ENCODE data around the gene MTF1. TPM values are rescaled to one million over a fixed set of nuclear protein-coding genes. Genes with fewer than 3 reads are reported as not detected.
A peak's percentile ranks its signal among the peaks of the same experiment; 100 is the strongest.

Gene MTF1
- total RNA-seq, 1 experiment from 2014 or later, result 21.2 TPM

GRCh38 chr1:37778654-37779053 is 80.7 kb downstream of the MTF1 start:
- intact Hi-C loops (cut with micrococcal nuclease), result no loop called here
- no peaks in the 10 kb centered on the region for H3K9me2 ChIP-seq (ENCODE audit: insufficient read depth)
- BruUV-seq (replicated peaks), result no TSS peak
- no peaks in the 10 kb centered on the region for H3K4me1 ChIP-seq (ENCODE audit: control insufficient read depth in 1 of 2, insufficient read depth in 2 of 2, low read length in 2 of 2)
- H3K27me3 ChIP-seq (ENCODE audit: insufficient read depth, low read length), result no peaks in the 10 kb centered on the region
- H3K9me3 ChIP-seq (ENCODE audit: control insufficient read depth in 1 of 2, insufficient read depth in 1 of 2, low read depth in 1 of 2, low read length in 2 of 2), result peaks cover 0 to 5% of the 10 kb centered on the region in 2 experiments; a peak in 1 of 4 replicates
- ChIA-PET POLR2A (no interaction called here), CTCF (no interaction called here), RAD21 (ENCODE audit: low non-redundant PET in 1 of 2, low total read pairs in 2 of 2, uncharacterized antibody in 2 of 2, unreplicated experiment in 2 of 2) (no interaction called here)
- H3K4me3 ChIP-seq (replicated peaks in 1 of 2; ENCODE audit: low read depth in 1 of 2, low read length in 2 of 2), result no peak overlapping the region
- no peaks in the 10 kb centered on the region for H3K79me2 ChIP-seq (ENCODE audit: insufficient read depth, low read length)
- ATAC-seq, result 0 out of 2 replicates have a peak, but pooled peaks have one; percentile 11
- no peak overlapping the region for H2AFZ ChIP-seq (ENCODE audit: low read depth, low read length, poor library complexity, severe bottlenecking)
- no peak overlapping the region for H3K4me2 ChIP-seq (ENCODE audit: low read length)
- H3K36me3 ChIP-seq (ENCODE audit: control insufficient read depth in 1 of 2, insufficient read depth in 2 of 2, low read length in 2 of 2), result no peaks in the 10 kb centered on the region
- no peaks in the 10 kb centered on the region for H4K20me1 ChIP-seq (ENCODE audit: insufficient read depth)
- no peak overlapping the region for H3K9ac ChIP-seq (ENCODE audit: low read length)
- no peak overlapping the region for H3K27ac ChIP-seq (ENCODE audit: low read depth, low read length)
- no peak for TF ChIP-seq TCF7L2 (IDR thresholded peaks at IDR 0.05; ENCODE audit: borderline replicate concordance, extremely low read depth, insufficient read depth, insufficient read length)
- 0 out of 2 replicates have a peak, but pooled peaks have one; percentile 13 for TF ChIP-seq RAD21 (IDR thresholded peaks at IDR 0.05; ENCODE audit: low read depth)
- TF ChIP-seq SP1 (IDR thresholded peaks at IDR 0.05; ENCODE audit: low read depth), result no peak
- DNase-seq (ENCODE audit: low read depth, low spot score), result no peak

GRCh38 chr1:37776946-37777516 is 82.4 kb downstream of the MTF1 start:
- H3K9me3 ChIP-seq (ENCODE audit: control insufficient read depth in 1 of 2, insufficient read depth in 1 of 2, low read depth in 1 of 2, low read length in 2 of 2), result peaks cover 0 to 6% of the 10 kb centered on the region in 2 experiments; a peak in 1 of 4 replicates
- BruUV-seq (replicated peaks), result no TSS peak
- no peaks in the 10 kb centered on the region for H3K9me2 ChIP-seq (ENCODE audit: insufficient read depth)
- POLR2A ChIA-PET, result no interaction called here
- no peak overlapping the region for H3K4me2 ChIP-seq (ENCODE audit: low read length)
- H3K27ac ChIP-seq (ENCODE audit: low read depth, low read length), result no peak overlapping the region
- no peaks in the 10 kb centered on the region for H3K27me3 ChIP-seq (ENCODE audit: insufficient read depth, low read length)
- H3K79me2 ChIP-seq (ENCODE audit: insufficient read depth, low read length), result no peaks in the 10 kb centered on the region
- no peaks in the 10 kb centered on the region for H3K4me1 ChIP-seq (ENCODE audit: control insufficient read depth in 1 of 2, insufficient read depth in 2 of 2, low read length in 2 of 2)
- no peaks in the 10 kb centered on the region for H3K36me3 ChIP-seq (ENCODE audit: control insufficient read depth in 1 of 2, insufficient read depth in 2 of 2, low read length in 2 of 2)
- CTCF ChIA-PET, result no interaction called here
- H3K4me3 ChIP-seq (replicated peaks in 1 of 2; ENCODE audit: low read depth in 1 of 2, low read length in 2 of 2), result no peak overlapping the region
- intact Hi-C loops (cut with micrococcal nuclease), result no loop called here
- no peaks in the 10 kb centered on the region for H4K20me1 ChIP-seq (ENCODE audit: insufficient read depth)
- RAD21 ChIA-PET (ENCODE audit: low non-redundant PET in 1 of 2, low total read pairs in 2 of 2, uncharacterized antibody in 2 of 2, unreplicated experiment in 2 of 2), result no interaction called here
- DNase-seq (ENCODE audit: low read depth, low spot score) (no peak), ATAC-seq (no peak)
- H2AFZ ChIP-seq (ENCODE audit: low read depth, low read length, poor library complexity, severe bottlenecking), result no peak overlapping the region
- H3K9ac ChIP-seq (ENCODE audit: low read length), result no peak overlapping the region
- no peak for TF ChIP-seq EGR1 (IDR thresholded peaks at IDR 0.05; ENCODE audit: low read depth)
- no peak for TF ChIP-seq ZBTB33 (IDR thresholded peaks at IDR 0.05; ENCODE audit: extremely low read depth, insufficient replicate concordance, low read length)
- no peak for TF ChIP-seq ATF3 (IDR thresholded peaks at IDR 0.05)
- TF ChIP-seq, protein P1, sequence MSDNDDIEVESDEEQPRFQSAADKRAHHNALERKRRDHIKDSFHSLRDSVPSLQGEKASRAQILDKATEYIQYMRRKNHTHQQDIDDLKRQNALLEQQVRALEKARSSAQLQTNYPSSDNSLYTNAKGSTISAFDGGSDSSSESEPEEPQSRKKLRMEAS (IDR thresholded peaks at IDR 0.05), result no peak
- TF ChIP-seq SP1 (IDR thresholded peaks at IDR 0.05; ENCODE audit: low read depth), result no peak
- no peak for TF ChIP-seq ELF1 (IDR thresholded peaks at IDR 0.05; ENCODE audit: borderline replicate concordance, low read depth)
- no peak for TF ChIP-seq SRF (IDR thresholded peaks at IDR 0.05; ENCODE audit: low read depth)
- TF ChIP-seq POLR2A (IDR thresholded peaks at IDR 0.05; ENCODE audit: borderline replicate concordance, extremely low read depth, insufficient read depth, insufficient read length), result no peak
- no peak for TF ChIP-seq EZH2phosphoT487 (IDR thresholded peaks at IDR 0.05; ENCODE audit: borderline replicate concordance)
- no peak for TF ChIP-seq CBX3 (IDR thresholded peaks at IDR 0.05; ENCODE audit: low read depth)
- TF ChIP-seq RAD21 (IDR thresholded peaks at IDR 0.05; ENCODE audit: low read depth), result no peak
- no peak for TF ChIP-seq YY1 (IDR thresholded peaks at IDR 0.05; ENCODE audit: extremely low read depth, insufficient replicate concordance, low read depth, low read length)
- no peak for TF ChIP-seq TCF7L2 (IDR thresholded peaks at IDR 0.05; ENCODE audit: borderline replicate concordance, extremely low read depth, insufficient read depth, insufficient read length)
- TF ChIP-seq JUND (IDR thresholded peaks at IDR 0.05), result no peak
- TF ChIP-seq ZNF274 (IDR thresholded peaks at IDR 0.05; ENCODE audit: low read depth, low read length), result no peak
- TF ChIP-seq, protein P2, sequence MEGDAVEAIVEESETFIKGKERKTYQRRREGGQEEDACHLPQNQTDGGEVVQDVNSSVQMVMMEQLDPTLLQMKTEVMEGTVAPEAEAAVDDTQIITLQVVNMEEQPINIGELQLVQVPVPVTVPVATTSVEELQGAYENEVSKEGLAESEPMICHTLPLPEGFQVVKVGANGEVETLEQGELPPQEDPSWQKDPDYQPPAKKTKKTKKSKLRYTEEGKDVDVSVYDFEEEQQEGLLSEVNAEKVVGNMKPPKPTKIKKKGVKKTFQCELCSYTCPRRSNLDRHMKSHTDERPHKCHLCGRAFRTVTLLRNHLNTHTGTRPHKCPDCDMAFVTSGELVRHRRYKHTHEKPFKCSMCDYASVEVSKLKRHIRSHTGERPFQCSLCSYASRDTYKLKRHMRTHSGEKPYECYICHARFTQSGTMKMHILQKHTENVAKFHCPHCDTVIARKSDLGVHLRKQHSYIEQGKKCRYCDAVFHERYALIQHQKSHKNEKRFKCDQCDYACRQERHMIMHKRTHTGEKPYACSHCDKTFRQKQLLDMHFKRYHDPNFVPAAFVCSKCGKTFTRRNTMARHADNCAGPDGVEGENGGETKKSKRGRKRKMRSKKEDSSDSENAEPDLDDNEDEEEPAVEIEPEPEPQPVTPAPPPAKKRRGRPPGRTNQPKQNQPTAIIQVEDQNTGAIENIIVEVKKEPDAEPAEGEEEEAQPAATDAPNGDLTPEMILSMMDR (IDR thresholded peaks at IDR 0.05 in 2 of 3, conservative IDR thresholded peaks at IDR 0.05 in 1 of 3; ENCODE audit: borderline replicate concordance in 1 of 3, insufficient read depth in 1 of 3, low read depth in 2 of 3, low read length in 2 of 3), result no peak
